GM12864 (cell line): Measurements from ENCODE around the gene BASP1.

ENCODE experiments used
- DNase-seq: peaks from one replicate; pipeline ENCODE4 v3.0.0-alpha.2; 2011; ENCODE audit warnings: low read depth
- H3K4me3 ChIP-seq: 2 replicates; pipeline ENCODE4 v1.5.1; 2011; ENCODE audit warnings: mild to moderate bottlenecking, low read depth, low read length, control low read depth
- TF ChIP-seq, protein P1 (sequence below): IDR thresholded peaks from 2 replicates; pipeline ENCODE4 v1.5.1; 2011; ENCODE audit warnings: low read depth, mild to moderate bottlenecking, moderate library complexity, low read length, control low read depth, inconsistent platforms; ENCODE audit errors: missing control alignments

BASP1 gene

DNA sequence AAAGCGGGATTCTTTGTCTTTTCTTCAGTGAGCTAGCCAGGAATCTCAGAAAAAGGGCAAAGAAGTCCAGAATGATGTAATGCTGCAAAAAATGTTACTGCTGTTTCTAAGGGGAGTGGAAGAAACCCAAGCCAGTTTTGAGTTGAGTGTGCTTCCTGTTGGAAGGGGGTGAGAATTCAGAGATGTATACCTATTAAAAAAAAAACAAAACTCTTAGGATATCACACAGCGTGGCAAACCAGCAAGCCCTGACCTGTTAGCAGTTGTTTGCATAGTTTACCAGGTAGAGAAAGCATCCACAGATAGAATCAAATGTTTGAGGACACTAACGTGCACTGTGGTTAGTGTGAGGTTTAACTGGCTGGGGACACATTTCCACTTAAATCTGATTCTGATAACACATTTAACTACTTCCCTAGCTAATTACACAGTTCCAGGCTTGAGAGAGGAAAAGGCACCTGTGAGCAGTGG lies 11.4 kb downstream of the BASP1 start:
- TF ChIP-seq, protein P1, sequence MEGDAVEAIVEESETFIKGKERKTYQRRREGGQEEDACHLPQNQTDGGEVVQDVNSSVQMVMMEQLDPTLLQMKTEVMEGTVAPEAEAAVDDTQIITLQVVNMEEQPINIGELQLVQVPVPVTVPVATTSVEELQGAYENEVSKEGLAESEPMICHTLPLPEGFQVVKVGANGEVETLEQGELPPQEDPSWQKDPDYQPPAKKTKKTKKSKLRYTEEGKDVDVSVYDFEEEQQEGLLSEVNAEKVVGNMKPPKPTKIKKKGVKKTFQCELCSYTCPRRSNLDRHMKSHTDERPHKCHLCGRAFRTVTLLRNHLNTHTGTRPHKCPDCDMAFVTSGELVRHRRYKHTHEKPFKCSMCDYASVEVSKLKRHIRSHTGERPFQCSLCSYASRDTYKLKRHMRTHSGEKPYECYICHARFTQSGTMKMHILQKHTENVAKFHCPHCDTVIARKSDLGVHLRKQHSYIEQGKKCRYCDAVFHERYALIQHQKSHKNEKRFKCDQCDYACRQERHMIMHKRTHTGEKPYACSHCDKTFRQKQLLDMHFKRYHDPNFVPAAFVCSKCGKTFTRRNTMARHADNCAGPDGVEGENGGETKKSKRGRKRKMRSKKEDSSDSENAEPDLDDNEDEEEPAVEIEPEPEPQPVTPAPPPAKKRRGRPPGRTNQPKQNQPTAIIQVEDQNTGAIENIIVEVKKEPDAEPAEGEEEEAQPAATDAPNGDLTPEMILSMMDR = no peak
- no peak for DNase-seq
- H3K4me3 ChIP-seq = no peak overlapping the region; the same call in 1 of the 2 replicates

DNA sequence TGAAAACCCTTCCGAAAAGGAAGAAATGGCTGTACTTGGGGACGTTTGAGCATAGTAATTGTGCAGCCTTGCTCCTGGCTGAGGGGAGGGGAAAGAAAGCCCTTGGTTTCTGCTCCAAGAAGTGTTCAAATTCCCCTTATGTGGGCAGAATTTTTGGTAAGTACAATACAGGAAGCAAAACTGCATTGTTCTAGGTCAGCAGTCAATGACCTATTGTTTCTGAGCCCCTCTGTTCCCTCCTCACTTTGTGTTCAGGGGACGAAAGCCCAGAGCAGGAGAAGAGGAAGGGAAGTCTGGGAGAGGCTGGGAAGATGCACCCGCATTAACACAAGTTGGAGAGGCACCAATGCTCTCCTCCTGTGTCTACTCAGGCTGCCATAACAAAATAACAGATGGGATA lies 11.9 kb downstream of the BASP1 start:
- H3K4me3 ChIP-seq = no peak overlapping the region
- TF ChIP-seq, protein P1 = no peak
- DNase-seq = no peak

DNA sequence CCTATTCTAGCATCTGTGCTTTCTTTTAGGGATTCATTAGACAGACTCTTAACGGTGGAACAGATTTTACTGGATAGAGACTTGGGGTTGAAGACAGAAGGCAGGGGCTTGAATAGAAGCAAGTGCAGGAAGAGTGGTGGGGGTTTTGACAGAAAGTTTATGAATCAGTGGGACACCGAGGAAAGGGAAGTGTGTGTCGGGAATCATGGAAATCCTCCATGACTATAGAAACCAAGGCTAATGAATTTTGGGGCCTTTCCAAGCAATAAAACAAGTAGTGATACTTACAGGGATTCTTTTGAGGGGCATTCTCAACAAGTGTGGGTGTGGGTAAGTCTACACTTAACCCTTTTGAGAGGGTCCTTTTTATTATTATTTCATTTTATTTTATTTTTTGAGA lies 12.8 kb downstream of the BASP1 start:
- TF ChIP-seq, protein P1 = no peak
- no peak for DNase-seq
- H3K4me3 ChIP-seq = no peak overlapping the region

DNA sequence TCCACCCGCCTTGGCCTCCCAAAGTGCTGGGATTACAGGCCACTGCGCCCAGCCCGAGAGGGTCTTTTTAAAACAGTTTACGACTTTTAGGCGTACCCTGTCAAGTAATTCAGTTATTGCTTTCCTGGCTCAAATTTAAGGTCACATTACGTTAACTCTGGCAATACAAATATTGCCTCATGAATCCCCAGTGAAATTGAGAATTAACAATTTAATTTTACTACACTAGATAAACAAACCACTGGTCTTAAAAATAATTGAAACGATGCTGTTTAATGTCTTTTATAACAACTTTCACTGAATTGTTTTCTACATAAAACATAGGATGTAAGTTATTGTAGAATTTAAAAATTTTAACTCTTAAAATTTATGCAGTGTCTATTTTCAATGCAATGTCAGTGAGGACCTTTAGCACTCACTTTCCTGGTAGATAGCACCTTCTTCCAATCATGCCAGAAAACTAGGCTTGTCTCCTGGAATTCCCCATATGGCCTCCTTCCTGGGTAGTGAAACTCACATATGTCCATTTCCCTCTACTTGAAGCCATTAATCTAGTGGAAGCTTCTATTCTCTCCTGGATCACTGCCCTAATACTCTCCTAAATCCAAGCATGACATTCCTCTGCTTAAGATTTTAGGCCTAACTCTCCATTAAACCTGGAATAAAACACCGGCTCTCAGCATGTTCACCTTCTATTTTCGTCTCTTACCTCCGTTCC lies 13.5 kb downstream of the BASP1 start:
- DNase-seq = no peak
- H3K4me3 ChIP-seq = no peak overlapping the region
- TF ChIP-seq, protein P1 = no peak

DNA sequence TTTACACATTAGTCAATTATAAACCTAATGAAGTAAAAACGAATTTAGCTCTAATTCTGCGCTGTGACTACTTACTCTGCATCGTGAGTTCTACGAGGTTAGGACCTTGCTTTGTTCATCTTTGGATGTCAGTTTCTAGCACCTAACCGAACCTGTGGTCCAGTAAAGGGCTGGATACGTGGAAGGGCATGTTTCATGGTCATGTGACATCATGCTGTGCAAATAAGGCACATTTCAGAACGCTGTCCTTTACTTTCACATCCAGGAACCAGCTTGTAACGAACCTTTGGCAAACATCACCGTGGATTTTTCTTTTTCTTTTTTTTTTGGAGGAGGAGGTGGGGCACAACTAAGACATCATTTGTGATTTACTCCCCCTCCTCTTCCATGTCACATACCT lies 15.0 kb downstream of the BASP1 start:
- no peak overlapping the region for H3K4me3 ChIP-seq
- DNase-seq = no peak
- TF ChIP-seq, protein P1 = no peak

DNA sequence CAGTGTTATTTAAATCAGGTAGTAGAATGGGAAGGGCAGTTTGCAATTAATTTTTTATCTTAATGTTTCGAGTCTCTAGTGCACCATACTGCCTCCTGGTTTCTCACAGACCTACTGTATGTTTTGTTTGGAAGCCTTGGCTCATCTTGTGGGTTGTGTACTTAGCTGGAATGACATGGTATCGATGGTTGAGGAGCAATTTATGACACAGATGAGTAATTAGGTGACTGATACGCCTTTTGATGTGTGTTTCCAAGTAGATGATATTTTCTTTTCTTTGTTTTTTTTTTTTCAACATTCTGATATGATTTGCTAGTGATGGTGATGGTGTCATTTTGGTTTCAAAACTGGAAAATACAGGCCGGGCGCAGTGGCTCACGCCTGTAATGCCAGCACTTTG lies 16.1 kb downstream of the BASP1 start:
- no peak for DNase-seq
- H3K4me3 ChIP-seq = no peak overlapping the region
- TF ChIP-seq, protein P1 = no peak

DNA sequence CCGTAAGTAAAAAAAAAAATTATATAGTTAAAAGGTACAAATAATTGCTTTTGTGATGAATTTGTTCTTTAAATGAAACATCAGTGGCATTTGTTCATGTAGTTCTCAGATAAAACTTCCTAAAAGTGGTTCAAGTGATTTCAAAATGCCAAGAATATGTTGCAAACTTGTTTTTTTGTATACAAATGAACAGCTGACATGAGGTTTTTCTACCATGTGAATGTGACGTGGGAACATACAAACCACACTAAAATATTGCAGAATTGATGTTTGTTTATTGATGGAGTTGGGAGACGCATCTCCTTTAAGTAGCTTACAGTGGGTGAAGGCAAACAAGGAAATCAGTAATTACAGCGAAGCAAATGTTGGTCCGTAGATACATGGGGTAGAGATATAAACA lies 16.9 kb downstream of the BASP1 start:
- H3K4me3 ChIP-seq = no peak overlapping the region
- DNase-seq = no peak
- TF ChIP-seq, protein P1 = no peak
